Sigmoid colon (tissue), 7 donors: ENCODE measurements around the gene MMP17. TPM values are rescaled to one million over a fixed set of nuclear protein-coding genes. Genes with fewer than 3 reads are reported as not detected.

ENCODE experiments used
- DNase-seq: peaks from one replicate; pipeline ENCODE4 v3.0.0-alpha.2; 2019
- H3K27ac ChIP-seq, 4 donors: fragments of 200-600 bp; sonication (generic); one replicate each; pipeline ENCODE4 v1.5.1; 2016 to 2019; ENCODE audit warnings: mild to moderate bottlenecking in 1 of 4
- H3K27me3 ChIP-seq, 3 donors: fragments of 200-600 bp; sonication (generic); one replicate each; pipeline ENCODE4 v1.5.1; 2019; ENCODE audit warnings: mild to moderate bottlenecking in 1 of 3
- H3K36me3 ChIP-seq, 4 donors: fragments of 200-600 bp; sonication (generic); one replicate each; pipeline ENCODE4 v1.5.1; 2016 to 2019
- H3K4me1 ChIP-seq, 4 donors: fragments of 200-600 bp; sonication (generic); one replicate each; pipeline ENCODE4 v1.5.1; 2017 to 2019
- H3K4me3 ChIP-seq, 4 donors: fragments of 200-600 bp; sonication (generic); one replicate each; pipeline ENCODE4 v1.5.1; 2017 to 2019; ENCODE audit warnings: mild to moderate bottlenecking in 2 of 4, moderate library complexity in 1 of 4
- H3K9me3 ChIP-seq, 4 donors: fragments of 200-600 bp in 3 of 4; sonication (generic) in 3 of 4; one replicate each; pipeline versions ENCODE4 v1.5.1 to v1.6.1; 2013 to 2019
- CTCF ChIP-seq, 4 experiments: fragments of 450-650 bp in 3 of 4; fragments of 200-600 bp in 1 of 4; IDR thresholded peaks; one replicate each; pipeline ENCODE4 v1.5.1; 2016 to 2019; ENCODE audit warnings: antibody characterized with exemption in 4 of 4, mild to moderate bottlenecking in 3 of 4, moderate library complexity in 2 of 4
- EP300 ChIP-seq, 4 donors: sonication (generic); formaldehyde crosslinking; IDR thresholded peaks; one replicate each; pipeline ENCODE4 v1.6.1; 2017; ENCODE audit warnings: antibody characterized with exemption in 4 of 4
- POLR2A ChIP-seq, 2 donors: fragments of 450-650 bp; IDR thresholded peaks; one replicate each; pipeline ENCODE4 v1.6.1; 2016; ENCODE audit warnings: antibody characterized with exemption in 2 of 2, mild to moderate bottlenecking in 2 of 2, moderate library complexity in 2 of 2
- POLR2AphosphoS5 ChIP-seq, 4 donors: sonication (generic); formaldehyde crosslinking; IDR thresholded peaks; one replicate each; pipeline ENCODE4 v1.6.1; 2017; ENCODE audit warnings: antibody characterized with exemption in 4 of 4
- WGBS, 2 donors: extraction: QIAGEN DNeasy Blood & Tissue Kit; methylation state at CpG; one replicate each; pipeline ENCODE4 v1.1.7; 2013; 5-methylcytosine and 5-hydroxymethylcytosine counted together
- intact Hi-C: fragments of 100-400 bp; cut with DNase I; formaldehyde crosslinking; loops from one replicate; pipeline ENCODE4 v1.15.1; 2023
- polyA plus RNA-seq, 3 donors: library from polyadenylated mRNA; stranded (reverse); fragments of 200-250 nt; gene quantifications; one replicate each; pipeline ENCODE4 v1.2.3, GENCODE V29; 2013
- total RNA-seq, 4 donors: library from RNA; depleted of rRNA; stranded (reverse); fragments of >200 nt; gene quantifications; one replicate each; pipeline ENCODE4 v1.1.0, GENCODE V29; 2016
- donor health status: healthy with polysubstance abuse.
- donor health status: Bipolar disorder and iron deficiency.
- donor health status: healthy.

MMP17 gene
- total and polyA plus RNA-seq, 7 donors = 0.60 to 7.1 (median 4.9) TPM; not detected in 1

- H3K4me1 ChIP-seq = peaks cover 0 to 55% (median 44%) of the 10 kb centered on the region in 4 donors
- H3K27me3 ChIP-seq = peaks cover 21 to 65% (median 57%) of the 10 kb centered on the region in 3 donors
These were observed 1.2 kb downstream of the MMP17 start for GRCh38 chr12:131829356-131829747.

GRCh38 chr12:131829791-131830334, 1.7 kb downstream of the MMP17 start:
- peak; percentile 72 for DNase-seq
- intact Hi-C loops = loop anchor here (2.0 to 10.0 kb wide), 4 partner anchors 93 to 725 kb away; partner anchors contain the start of gene EP400
- H3K4me1 ChIP-seq = peaks cover 0 to 55% (median 44%) of the 10 kb centered on the region in 4 donors
- H3K36me3 ChIP-seq = no peaks in the 10 kb centered on the region
- peak overlapping the region; percentile 63 to 80 (median 74) for H3K27ac ChIP-seq
- WGBS, 2 donors = 12 to 14% methylated on average over 28 of the region's 28 CpGs
- TF ChIP-seq POLR2AphosphoS5 (IDR thresholded peaks at IDR 0.05) = no peak
- TF ChIP-seq EP300 (IDR thresholded peaks at IDR 0.05) = no peak
- TF ChIP-seq POLR2A (IDR thresholded peaks at IDR 0.05) = no peak
- no peak for TF ChIP-seq CTCF (IDR thresholded peaks at IDR 0.05)
- H3K4me3 ChIP-seq = peak overlapping the region; percentile 17 to 60 (median 46)
- peaks cover 21 to 70% (median 62%) of the 10 kb centered on the region in 3 donors for H3K27me3 ChIP-seq
- no peaks in the 10 kb centered on the region for H3K9me3 ChIP-seq

More at GRCh38 chr12:131829356-131829747, 1.2 kb downstream of the MMP17 start:
- 7 to 9% methylated on average over 27 of the region's 27 CpGs for WGBS, 2 donors
- H3K9me3 ChIP-seq = no peaks in the 10 kb centered on the region
- peak; percentile 76 for DNase-seq
- peak overlapping the region in 3 of 4 donors; percentile 54 to 73 (median 63) for H3K27ac ChIP-seq
- H3K36me3 ChIP-seq = no peaks in the 10 kb centered on the region
- peak overlapping the region; percentile 25 to 60 (median 46) for H3K4me3 ChIP-seq
- intact Hi-C loops = loop anchor here (5.0 kb wide), 1 partner anchor 222 kb away; no protein-coding TSS in a partner anchor
- no peak for TF ChIP-seq POLR2AphosphoS5 (IDR thresholded peaks at IDR 0.05)
- no peak for TF ChIP-seq EP300 (IDR thresholded peaks at IDR 0.05)
- no peak for TF ChIP-seq CTCF (IDR thresholded peaks at IDR 0.05)
- TF ChIP-seq POLR2A (IDR thresholded peaks at IDR 0.05) = no peak

GRCh38 chr12:131830335-131830913, 2.2 kb downstream of the MMP17 start:
- Histone ChIP-seq H3K4me3 (peak overlapping the region; percentile 17 to 60 (median 46)), H3K4me1 (peaks cover 0 to 50% (median 44%) of the 10 kb centered on the region in 4 donors), H3K9me3 (no peaks in the 10 kb centered on the region), H3K36me3 (no peaks in the 10 kb centered on the region), H3K27me3 (peaks cover 21 to 76% (median 67%) of the 10 kb centered on the region in 3 donors), H3K27ac (peak overlapping the region; percentile 63 to 80 (median 74))
- TF ChIP-seq POLR2A (IDR thresholded peaks at IDR 0.05) (no peak), CTCF (IDR thresholded peaks at IDR 0.05) (peak in 2 of 4 experiments; percentile 39 to 44), POLR2AphosphoS5 (IDR thresholded peaks at IDR 0.05) (peak in 3 of 4 donors; percentile 59 to 69 (median 62)), EP300 (IDR thresholded peaks at IDR 0.05) (no peak)
- DNase-seq = peak; percentile 92
- intact Hi-C loops = loop anchor here (2.0 to 10.0 kb wide), 3 partner anchors 94 to 726 kb away; partner anchors contain the start of gene EP400
- 1% methylated on average over 50 of the region's 50 CpGs for WGBS, 2 donors

- TF ChIP-seq POLR2AphosphoS5 (IDR thresholded peaks at IDR 0.05) (no peak), POLR2A (IDR thresholded peaks at IDR 0.05) (no peak), EP300 (IDR thresholded peaks at IDR 0.05) (no peak), CTCF (IDR thresholded peaks at IDR 0.05) (no peak)
- H3K27ac ChIP-seq = peak overlapping the region; percentile 63 to 80 (median 74)
These were observed 2.9 kb downstream of the MMP17 start for GRCh38 chr12:131830914-131831571.

More at GRCh38 chr12:131830914-131831571, 2.9 kb downstream of the MMP17 start:
- 2 to 4% methylated on average over 33 of the region's 33 CpGs for WGBS, 2 donors
- Histone ChIP-seq H3K4me3 (peak overlapping the region; percentile 17 to 60 (median 46)), H3K27me3 (peaks cover 21 to 82% (median 73%) of the 10 kb centered on the region in 3 donors), H3K4me1 (peaks cover 0 to 49% (median 44%) of the 10 kb centered on the region in 4 donors), H3K36me3 (no peaks in the 10 kb centered on the region), H3K9me3 (no peaks in the 10 kb centered on the region)
- DNase-seq = peak; percentile 66
- intact Hi-C loops = loop anchor here (2.0 to 10.0 kb wide), 3 partner anchors 94 to 726 kb away; partner anchors contain the start of gene EP400
